Left ventricle myocardium inferior (tissue), 1 donor: Measurements from ENCODE around the gene GADD45A. TPM values are rescaled to one million over a fixed set of nuclear protein-coding genes. Genes with fewer than 3 reads are reported as not detected.

Experiments
- DNase-seq: peaks from one replicate; pipeline ENCODE4 v3.0.0-alpha.2; 2020
- H3K27ac ChIP-seq: fragments of 200-600 bp; replicated peaks from 2 replicates; pipeline ENCODE4 v1.8.0; 2021
- H3K27me3 ChIP-seq: fragments of 200-600 bp; 2 replicates; pipeline ENCODE4 v1.8.0; 2021; ENCODE audit warnings: low read depth
- H3K36me3 ChIP-seq: fragments of 200-600 bp; 2 replicates; pipeline ENCODE4 v1.8.0; 2021
- H3K4me1 ChIP-seq: fragments of 200-600 bp; 2 replicates; pipeline ENCODE4 v1.8.0; 2021
- H3K4me3 ChIP-seq: fragments of 200-600 bp; 2 replicates; pipeline ENCODE4 v1.8.0; 2021; ENCODE audit warnings: mild to moderate bottlenecking, moderate library complexity
- H3K9me3 ChIP-seq: fragments of 200-600 bp; replicated peaks from 2 replicates; pipeline ENCODE4 v1.8.0; 2021
- CTCF ChIP-seq: fragments of 200-600 bp; IDR thresholded peaks from 2 replicates; pipeline ENCODE4 v1.8.0; 2021; ENCODE audit warnings: antibody characterized with exemption, mild to moderate bottlenecking, borderline replicate concordance
- intact Hi-C: fragments of 100-400 bp; cut with micrococcal nuclease; formaldehyde crosslinking; loops from one replicate; pipeline ENCODE4 v1.11.0; 2022
- total RNA-seq: library from RNA; stranded (reverse); fragmentation: NEBNext Ultra II Directional; extraction: Animal tissue kit (Norgen Biotek cat#: 25700); gene quantifications from one replicate; pipeline ENCODE4 v1.2.1, GENCODE V29; 2021
- donor health status: DM: no; HTN: yes; CAD: no; lungs with severe emphysema.

Gene GADD45A
- total RNA-seq, 1 donor from 2014 or later: 65.0 TPM

GRCh38 chr1:67735206-67735605, 50.2 kb downstream of the GADD45A start:
- Histone ChIP-seq H3K9me3 (no peaks in the 10 kb centered on the region), H3K4me3 (no peak overlapping the region), H3K36me3 (no peaks in the 10 kb centered on the region), H3K27ac (peak overlapping the region; percentile 83), H3K27me3 (no peaks in the 10 kb centered on the region), H3K4me1 (peaks cover 61% of the 10 kb centered on the region)
- no peak for DNase-seq
- intact Hi-C loops: no loop called here
- no peak for TF ChIP-seq CTCF

GRCh38 chr1:67735806-67736627, 51.0 kb downstream of the GADD45A start:
- Histone ChIP-seq H3K9me3 (no peaks in the 10 kb centered on the region), H3K4me1 (peaks cover 61% of the 10 kb centered on the region), H3K27ac (peak overlapping the region; percentile 83), H3K4me3 (peak overlapping the region; percentile 36), H3K27me3 (no peaks in the 10 kb centered on the region), H3K36me3 (no peaks in the 10 kb centered on the region)
- intact Hi-C loops: no loop called here
- no peak for TF ChIP-seq CTCF
- DNase-seq: peak; percentile 73

- no peak for DNase-seq
- H3K9me3 ChIP-seq: no peaks in the 10 kb centered on the region
These were observed 51.7 kb downstream of the GADD45A start for GRCh38 chr1:67736750-67737149.

GRCh38 chr1:67737875-67738274, 52.9 kb downstream of the GADD45A start:
- Histone ChIP-seq H3K4me1 (peaks cover 57% of the 10 kb centered on the region), H3K9me3 (no peaks in the 10 kb centered on the region), H3K27me3 (no peaks in the 10 kb centered on the region), H3K27ac (no peak overlapping the region), H3K36me3 (no peaks in the 10 kb centered on the region), H3K4me3 (no peak overlapping the region)
- intact Hi-C loops: no loop called here
- DNase-seq: no peak
- no peak for TF ChIP-seq CTCF

More at GRCh38 chr1:67736750-67737149, 51.7 kb downstream of the GADD45A start:
- Histone ChIP-seq H3K27ac (peak overlapping the region; percentile 83), H3K4me1 (peaks cover 65% of the 10 kb centered on the region), H3K4me3 (peak overlapping the region; percentile 36), H3K36me3 (no peaks in the 10 kb centered on the region), H3K27me3 (no peaks in the 10 kb centered on the region)
- TF ChIP-seq CTCF: no peak
- intact Hi-C loops: no loop called here

Other genes with a start within 250 kb of the GADD45A start
- gene GNG12, start 148.3 kb downstream of the GADD45A start, total RNA-seq: 35.1 TPM